H1 (cell line): ENCODE results near the gene IGSF9B. TPM values are rescaled to one million over a fixed set of nuclear protein-coding genes. Genes with fewer than 3 reads are reported as not detected.
A peak's percentile ranks its signal among the peaks of the same experiment; 100 is the strongest.

Experiments used
- ASH2L ChIP-seq: fragments of 200-600, 300-600 bp; sonication (generic); IDR thresholded peaks from one replicate; pipeline ENCODE4 v1.7.1; 2017; ENCODE audit warnings: low read length
- ATF3 ChIP-seq: IDR thresholded peaks from 2 replicates; pipeline ENCODE4 v1.6.1; 2011; ENCODE audit warnings: low read depth, mild to moderate bottlenecking, low read length; ENCODE audit not compliant: insufficient read depth
- CBX5 ChIP-seq: fragments of 300-800, 300-1000 bp; sonication (generic); IDR thresholded peaks from 2 replicates; pipeline ENCODE4 v1.7.1; 2016; ENCODE audit warnings: antibody characterized with exemption, low read length, low read depth
- CHD1 ChIP-seq: IDR thresholded peaks from 2 replicates; pipeline ENCODE4 v1.6.1; 2012; ENCODE audit warnings: low read depth, low read length, improper control_type of control experiment
- CHD2 ChIP-seq: IDR thresholded peaks from 2 replicates; pipeline ENCODE4 v1.6.1; 2012; ENCODE audit warnings: low read length, improper control_type of control experiment
- CTBP2 ChIP-seq: IDR thresholded peaks from 2 replicates; pipeline ENCODE4 v1.7.0; 2011; ENCODE audit warnings: borderline replicate concordance, mild to moderate bottlenecking, moderate library complexity, mixed read lengths, low read length; ENCODE audit not compliant: insufficient read depth, insufficient read length
- E2F6 ChIP-seq: IDR thresholded peaks from 2 replicates; pipeline ENCODE4 v1.6.1; 2012; ENCODE audit warnings: inconsistent platforms
- EGR1 ChIP-seq: IDR thresholded peaks from 2 replicates; pipeline ENCODE4 v1.6.1; 2011; ENCODE audit warnings: low read depth, low read length, borderline replicate concordance
- FOSL1 ChIP-seq: IDR thresholded peaks from 2 replicates; pipeline ENCODE4 v1.6.1; 2011; ENCODE audit warnings: mild to moderate bottlenecking, low read depth, low read length, moderate library complexity; ENCODE audit not compliant: insufficient read depth
- HDAC2 ChIP-seq, 2 experiments: fragments of 300-600 bp in 1 of 2; sonication (generic) in 1 of 2; IDR thresholded peaks; 2 replicates each; pipeline ENCODE4 v1.6.1; 2011 to 2012; ENCODE audit warnings: low read depth in 2 of 2, low read length in 2 of 2, mild to moderate bottlenecking in 2 of 2, moderate library complexity in 2 of 2, borderline replicate concordance in 1 of 2, inconsistent platforms in 1 of 2
- JUN ChIP-seq: IDR thresholded peaks from 2 replicates; pipeline ENCODE4 v1.6.1; 2011; ENCODE audit warnings: low read depth, mild to moderate bottlenecking, improper control_type of control experiment, low read length
- MAX ChIP-seq: IDR thresholded peaks from 2 replicates; pipeline ENCODE4 v1.6.1; 2012; ENCODE audit warnings: inconsistent platforms
- PHF8 ChIP-seq: fragments of 200-600 bp; sonication (generic); conservative IDR thresholded peaks from 2 replicates; pipeline ENCODE4 v1.7.1; 2012; ENCODE audit warnings: low read depth, mild to moderate bottlenecking, inconsistent platforms, low read length, moderate library complexity
- POLR2AphosphoS5 ChIP-seq: IDR thresholded peaks from 2 replicates; pipeline ENCODE4 v1.6.1; 2011; ENCODE audit warnings: low read depth, low read length
- RBBP5 ChIP-seq: IDR thresholded peaks from 2 replicates; pipeline ENCODE4 v1.7.1; 2012; ENCODE audit warnings: low read depth, mild to moderate bottlenecking, inconsistent platforms, low read length, moderate library complexity, borderline replicate concordance
- SIRT6 ChIP-seq: IDR thresholded peaks from one replicate; pipeline ENCODE4 v1.7.1; 2012; ENCODE audit warnings: low read length, inconsistent platforms
- SP1 ChIP-seq: IDR thresholded peaks from 2 replicates; pipeline ENCODE4 v1.6.1; 2011; ENCODE audit warnings: low read depth, low read length
- SP4 ChIP-seq: IDR thresholded peaks from 2 replicates; pipeline ENCODE4 v1.6.1; 2012; ENCODE audit warnings: low read length, inconsistent platforms
- SUZ12 ChIP-seq: fragments of 200-600 bp; sonication (generic); IDR thresholded peaks from 2 replicates; pipeline ENCODE4 v1.6.1; 2012; ENCODE audit warnings: mild to moderate bottlenecking, inconsistent platforms, low read length, moderate library complexity, mixed read lengths
- TEAD4 ChIP-seq: IDR thresholded peaks from 2 replicates; pipeline ENCODE4 v1.6.1; 2012; ENCODE audit warnings: low read depth, low read length, inconsistent platforms, mixed read lengths
- YY1 ChIP-seq: IDR thresholded peaks from 2 replicates; pipeline ENCODE4 v1.6.1; 2011; ENCODE audit warnings: low read depth, mild to moderate bottlenecking, low read length
- polyA plus RNA-seq, 7 experiments: library from polyadenylated mRNA; depleted of rRNA in 3 of 7; stranded (reverse) in 5 of 7; unstranded in 2 of 7; fragments of >200 nt in 5 of 7; fragments of 200-250 nt in 2 of 7; gene quantifications; 1 replicate in 5 of 7; 2 replicates in 1 of 7; 4 replicates in 1 of 7; pipeline versions ENCODE4 v1.2.1 to v1.2.3, GENCODE V29; 2011 to 2013; ENCODE audit warnings: missing spikeins in 2 of 7, mixed read lengths in 2 of 7
- total RNA-seq: library from RNA; stranded (reverse); fragmentation: NEBNext Ultra II Directional; extraction: Animal tissue kit (Norgen Biotek cat#: 25700); gene quantifications from 2 replicates; pipeline ENCODE4 v1.2.1, GENCODE V29; 2021

The IGSF9B gene
- total and polyA plus RNA-seq, 2 of the 8 experiments (the other 6 are each of a cell fraction or from before 2014, with no cell fraction given): 16.5 to 49.2 TPM

- TF ChIP-seq JUN (no peak), SP4 (no peak), E2F6 (peak; percentile 40; the same call in 1 of the 2 replicates), SIRT6 (no peak), PHF8 (peak; percentile 54), MAX (peak; percentile 14), SP1 (peak; percentile 95), ASH2L (no peak), TEAD4 (no peak), POLR2AphosphoS5 (peak; percentile 40; the same call in 1 of the 2 replicates), CHD2 (peak; percentile 91), RBBP5 (no peak), CTBP2 (no peak), FOSL1 (no peak), YY1 (0 out of 2 replicates have a peak, but pooled peaks have one; percentile 23), SUZ12 (0 out of 2 replicates have a peak, but pooled peaks have one; percentile 6), EGR1 (peak; percentile 30; the same call in 1 of the 2 replicates), CBX5 (no peak), CHD1 (no peak), ATF3 (no peak), HDAC2 (IDR thresholded peaks at IDR 0.05; ENCODE audit: borderline replicate concordance in 1 of 2, low read depth in 2 of 2, low read length in 2 of 2) (peak; percentile 36 to 85; a peak in 1 of 4 replicates)
These were observed at the start of gene IGSF9B (continued) for GRCh38 chr11:133956650-133957633.
